HepG2 (cell line): ENCODE measurements around the gene SLC16A3. TPM values are rescaled to one million over a fixed set of nuclear protein-coding genes. Genes with fewer than 3 reads are reported as not detected.

Experiments used
- DRAP1 ChIP-seq: IDR thresholded peaks from 2 replicates; pipeline ENCODE4 v1.6.1; 2016; ENCODE audit warnings: missing genetic modification reagents, missing compliant biosample characterization
- GATA4 ChIP-seq: sonication (generic); IDR thresholded peaks from 2 replicates; pipeline ENCODE4 v1.6.1; 2016; ENCODE audit warnings: antibody characterized with exemption, low read depth, borderline replicate concordance
- IKZF1 ChIP-seq: fragments of 450-650 bp; IDR thresholded peaks from 2 replicates; pipeline ENCODE4 v1.7.1; 2016
- MEF2D ChIP-seq: sonication (generic); formaldehyde crosslinking; IDR thresholded peaks from 2 replicates; pipeline ENCODE4 v1.5.1; 2020; ENCODE audit warnings: mild to moderate bottlenecking, missing genetic modification reagents
- NFAT5 ChIP-seq: sonication (generic); formaldehyde crosslinking; IDR thresholded peaks from 2 replicates; pipeline ENCODE4 v1.4.0; 2020; ENCODE audit warnings: missing genetic modification reagents
- RFX5 ChIP-seq: IDR thresholded peaks from 2 replicates; pipeline ENCODE4 v1.6.1; 2011; ENCODE audit warnings: low read depth, low read length, improper control_type of control experiment
- SMYD3 ChIP-seq: sonication (generic); formaldehyde crosslinking; IDR thresholded peaks from 2 replicates; pipeline ENCODE4 v1.8.1; 2023; ENCODE audit warnings: mild to moderate bottlenecking, missing genetic modification reagents
- TCF12 ChIP-seq, 2 experiments: fragments of 450-650 bp in 1 of 2; sonication (generic) in 1 of 2; formaldehyde crosslinking in 1 of 2; IDR thresholded peaks; 2 replicates each; pipeline versions ENCODE4 v1.6.1 to v1.8.0; 2017 to 2022; ENCODE audit warnings: antibody characterized with exemption in 1 of 2, mild to moderate bottlenecking in 1 of 2, missing genetic modification reagents in 1 of 2, moderate library complexity in 1 of 2
- UBTF ChIP-seq: sonication (generic); formaldehyde crosslinking; IDR thresholded peaks from 2 replicates; pipeline ENCODE4 v1.4.0; 2020; ENCODE audit warnings: mild to moderate bottlenecking, missing genetic modification reagents
- ZFAT ChIP-seq: sonication (generic); formaldehyde crosslinking; conservative IDR thresholded peaks from 2 replicates; pipeline ENCODE4 v1.8.1; 2023; ENCODE audit warnings: missing genetic modification reagents, inconsistent platforms
- ZKSCAN8 ChIP-seq: IDR thresholded peaks from 2 replicates; pipeline ENCODE4 v1.6.1; 2016; ENCODE audit warnings: borderline replicate concordance, missing genetic modification reagents, missing compliant biosample characterization
- ZMYM3 ChIP-seq: sonication (generic); formaldehyde crosslinking; IDR thresholded peaks from 2 replicates; pipeline ENCODE4 v1.5.1; 2020; ENCODE audit warnings: mild to moderate bottlenecking, missing genetic modification reagents
- ZNF292 ChIP-seq: sonication (generic); formaldehyde crosslinking; IDR thresholded peaks from 2 replicates; pipeline ENCODE4 v1.8.1; 2022; ENCODE audit warnings: mild to moderate bottlenecking, low read depth, missing genetic modification reagents, borderline replicate concordance
- ZNF354B ChIP-seq: sonication (generic); formaldehyde crosslinking; IDR thresholded peaks from 2 replicates; pipeline ENCODE4 v1.8.0; 2022; ENCODE audit warnings: mild to moderate bottlenecking, missing genetic modification reagents
- ZNF510 ChIP-seq: sonication (generic); formaldehyde crosslinking; IDR thresholded peaks from 2 replicates; pipeline ENCODE4 v1.4.0; 2020; ENCODE audit warnings: low read depth, mild to moderate bottlenecking, missing genetic modification reagents
- ZNF567 ChIP-seq: sonication (generic); formaldehyde crosslinking; IDR thresholded peaks from 2 replicates; pipeline ENCODE4 v1.8.1; 2023; ENCODE audit warnings: mild to moderate bottlenecking, missing genetic modification reagents, borderline replicate concordance
- ZNF770 ChIP-seq: sonication (generic); formaldehyde crosslinking; IDR thresholded peaks from 2 replicates; pipeline ENCODE4 v1.5.0; 2020; ENCODE audit warnings: mild to moderate bottlenecking, missing genetic modification reagents
- polyA plus RNA-seq, 8 experiments: library from polyadenylated mRNA; depleted of rRNA in 3 of 8; stranded (reverse) in 7 of 8; unstranded in 1 of 8; fragments of >200 nt; fragmentation: Illumina TruSeq in 4 of 8; extraction: Trizol in 4 of 8; gene quantifications; 2 replicates each; pipeline versions ENCODE4 v1.2.1 to v1.2.3, GENCODE V29; 2011 to 2016; ENCODE audit warnings: low read depth in 4 of 8, missing spikeins in 1 of 8, mixed read lengths in 1 of 8; ENCODE audit not compliant: insufficient read depth in 1 of 8
- total RNA-seq, 5 experiments: library from RNA; depleted of rRNA; stranded (reverse); fragments of >200 nt; fragmentation: Illumina TruSeq; extraction: Trizol; gene quantifications; 2 replicates each; pipeline ENCODE4 v1.2.3, GENCODE V29; 2016; ENCODE audit warnings: low read depth in 1 of 5

Gene SLC16A3
- total and polyA plus RNA-seq, 2 of the 13 experiments (the other 11 are each of a cell fraction or from before 2014, with no cell fraction given): 242 to 349 TPM

GRCh38 chr17:82236142-82236971 is 7.5 kb downstream of the SLC16A3 start (continued):
- peak; percentile 92 for TF ChIP-seq MEF2D (CRISPR knock-in tag)
- peak; percentile 99 for TF ChIP-seq ZNF510
- peak; percentile 95 for TF ChIP-seq NFAT5
- TF ChIP-seq UBTF (CRISPR knock-in tag): peak; percentile 98
- TF ChIP-seq DRAP1 (CRISPR knock-in tag): peak; percentile 74
- TF ChIP-seq ZNF292 (CRISPR knock-in tag): peak; percentile 72; the same call in 1 of the 2 replicates
- no peak; the same call in 1 of the 2 replicates for TF ChIP-seq ZMYM3 (CRISPR knock-in tag)
- TF ChIP-seq SMYD3 (CRISPR knock-in tag): peak; percentile 96
- TF ChIP-seq RFX5: no peak
- TF ChIP-seq TCF12 (IDR thresholded peaks at IDR 0.05): no peak
- TF ChIP-seq TCF12 (CRISPR knock-in tag; IDR thresholded peaks at IDR 0.05): no peak
- TF ChIP-seq ZKSCAN8: peak; percentile 90; the same call in 1 of the 2 replicates
- TF ChIP-seq IKZF1: no peak
- TF ChIP-seq ZNF567 (CRISPR knock-in tag): peak; percentile 88; the same call in 1 of the 2 replicates
- peak; percentile 85; the same call in 1 of the 2 replicates for TF ChIP-seq ZFAT (CRISPR knock-in tag)
- peak; percentile 56; the same call in 1 of the 2 replicates for TF ChIP-seq ZNF770 (CRISPR knock-in tag)
- TF ChIP-seq GATA4: 0 out of 2 replicates have a peak, but pooled peaks have one; percentile 17
- peak; percentile 92 for TF ChIP-seq ZNF354B (CRISPR knock-in tag)
